Activated CD4-positive, alpha-beta memory T cell treated with anti-CD3 and anti-CD28 coated beads, Interleukin-2, amount 10 ng/mL, durations not matched to agents 7 days and 5 days (primary cell): Measurements from ENCODE around the gene EIF4EBP2. TPM values are rescaled to one million over a fixed set of nuclear protein-coding genes. Genes with fewer than 3 reads are reported as not detected.
A peak's percentile ranks its signal among the peaks of the same experiment; 100 is the strongest.

Experiments
- CTCF ChIA-PET: fragments of 350-600 bp; sonication (Branson Sonifier 250); formaldehyde crosslinking; loops from one replicate; lab custom pipeline; 2021; ENCODE audit warnings: antibody characterized with exemption, inconsistent platforms; lab: Charles Lee
- POLR2A ChIA-PET: fragments of 350-600 bp; sonication (Branson Sonifier 250); formaldehyde crosslinking; loops from one replicate; lab custom pipeline; 2021; ENCODE audit warnings: antibody characterized with exemption; lab: Charles Lee
- DNase-seq: peaks from one replicate; pipeline ENCODE4 v3.0.0-alpha.2; 2020
- H3K27ac Mint-ChIP-seq: one replicate; pipeline ENCODE4 v1.8.0; 2021; ENCODE audit warnings: mild to moderate bottlenecking, mixed read lengths
- H3K27me3 Mint-ChIP-seq: one replicate; pipeline ENCODE4 v1.8.0; 2021; ENCODE audit warnings: mixed read lengths
- H3K36me3 Mint-ChIP-seq: one replicate; pipeline ENCODE4 v1.8.0; 2021; ENCODE audit warnings: low read depth, mixed read lengths
- H3K4me1 Mint-ChIP-seq: one replicate; pipeline ENCODE4 v1.8.0; 2021; ENCODE audit warnings: mixed read lengths
- H3K4me3 Mint-ChIP-seq: one replicate; pipeline ENCODE4 v1.8.0; 2021; ENCODE audit warnings: mild to moderate bottlenecking, mixed read lengths
- H3K9me3 Mint-ChIP-seq: one replicate; pipeline ENCODE4 v1.8.0; 2021; ENCODE audit warnings: mixed read lengths
- total RNA-seq, 2 experiments: library from RNA; stranded (reverse); gene quantifications; one replicate each; pipeline ENCODE4 v1.2.3, GENCODE V29; 2021

The EIF4EBP2 gene
- total RNA-seq, 2 experiments from 2014 or later: 52.6 to 53.8 TPM

DNA sequence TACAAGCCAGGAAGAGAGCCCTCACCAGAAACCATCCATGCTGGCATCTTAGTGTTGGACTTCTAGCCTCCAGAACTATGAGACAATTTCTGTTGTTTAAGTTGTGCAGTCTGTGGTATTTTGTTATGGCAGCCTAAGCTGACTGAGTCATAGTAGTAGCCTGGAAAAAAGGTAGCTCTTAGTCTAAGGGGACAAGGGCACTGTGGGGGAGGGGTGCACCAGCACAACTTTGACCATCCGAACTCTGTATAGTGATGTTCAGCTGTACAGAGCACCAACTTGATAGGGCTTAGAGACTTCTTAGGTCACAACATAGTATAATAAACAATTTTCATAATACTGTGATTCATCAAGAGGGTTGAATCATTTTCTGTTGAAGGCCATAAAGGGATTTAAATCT is 14.3 kb downstream of the EIF4EBP2 start:
- no peaks in the 10 kb centered on the region for H3K9me3 Mint-ChIP-seq

DNA sequence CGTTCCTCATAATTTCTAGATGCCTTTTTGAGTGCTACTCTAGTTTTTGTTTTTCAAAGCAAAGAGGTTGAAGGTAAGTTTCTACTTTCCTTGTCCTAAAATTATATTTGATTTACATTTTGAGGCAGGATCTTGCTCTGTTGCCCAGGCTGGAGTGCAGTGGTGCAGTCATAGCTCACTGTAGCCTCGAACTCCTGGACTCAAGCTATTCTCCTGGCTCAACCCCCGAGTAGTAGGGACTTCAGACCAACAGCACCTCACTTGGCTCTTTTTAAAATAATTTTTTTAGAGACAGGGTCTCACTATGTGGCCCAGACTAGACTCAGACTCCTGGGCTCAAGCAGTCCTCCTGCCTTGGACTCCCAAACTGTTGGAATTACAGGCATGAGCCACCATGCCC is 14.8 kb downstream of the EIF4EBP2 start:
- Mint-ChIP-seq H3K27ac (no peak overlapping the region), H3K36me3 (peaks cover 49% of the 10 kb centered on the region), H3K4me1 (peaks cover 29% of the 10 kb centered on the region), H3K27me3 (no peaks in the 10 kb centered on the region), H3K4me3 (no peak overlapping the region), H3K9me3 (no peaks in the 10 kb centered on the region)
- ChIA-PET CTCF (interaction anchor here (1.4 kb wide), 1 partner anchor 54 kb away, joined by 3 read pairs; no protein-coding TSS in a partner anchor), POLR2A (interaction anchor here (2.0 to 3.9 kb wide), 2 partner anchors 13 to 14 kb away, joined by 8 to 27 read pairs; partner anchors contain the start of gene EIF4EBP2)
- DNase-seq: no peak

More for the DNA sequence above, 14.3 kb downstream of the EIF4EBP2 start:
- CTCF ChIA-PET: interaction anchor here (1.4 kb wide), 1 partner anchor 54 kb away, joined by 3 read pairs; no protein-coding TSS in a partner anchor
- Mint-ChIP-seq H3K27me3 (no peaks in the 10 kb centered on the region), H3K27ac (no peak overlapping the region), H3K4me1 (peaks cover 29% of the 10 kb centered on the region), H3K4me3 (no peak overlapping the region), H3K36me3 (peaks cover 45% of the 10 kb centered on the region)
- no peak for DNase-seq
- POLR2A ChIA-PET: interaction anchor here (1.4 to 3.9 kb wide), 3 partner anchors 13 to 21 kb away, joined by 3 to 27 read pairs (median 8); partner anchors contain the start of gene EIF4EBP2

DNA sequence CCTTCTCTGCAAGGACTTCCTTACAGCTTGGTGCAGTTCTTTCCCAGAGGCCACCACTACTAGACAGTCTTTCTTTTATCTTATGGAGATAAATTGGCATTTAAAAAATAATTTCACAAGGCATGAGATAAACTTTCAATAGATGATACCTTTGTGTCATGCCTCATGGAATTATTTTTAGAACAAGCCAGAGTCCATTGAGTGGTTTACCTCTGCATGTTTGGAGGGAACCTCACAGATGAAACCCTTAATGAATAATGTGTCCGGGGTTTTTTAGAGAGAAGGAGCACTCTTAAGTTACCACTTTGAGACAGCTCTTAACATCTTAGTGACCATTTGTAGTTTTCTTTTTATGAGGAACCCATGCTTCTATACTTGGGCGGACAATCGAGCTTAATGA is 20.4 kb downstream of the EIF4EBP2 start:
- no peak for DNase-seq
- Mint-ChIP-seq H3K4me3 (no peak overlapping the region), H3K4me1 (peaks cover 8% of the 10 kb centered on the region), H3K36me3 (peaks cover 67% of the 10 kb centered on the region), H3K9me3 (no peaks in the 10 kb centered on the region), H3K27me3 (no peaks in the 10 kb centered on the region), H3K27ac (no peak overlapping the region)
- POLR2A ChIA-PET: interaction anchor here (1.3 to 1.6 kb wide), 2 partner anchors 8 to 19 kb away, joined by 3 to 6 read pairs; no protein-coding TSS in a partner anchor
- CTCF ChIA-PET: interaction anchor here (0.7 to 1.7 kb wide), 2 partner anchors 10 to 21 kb away, joined by 3 to 5 read pairs; partner anchors contain the start of gene EIF4EBP2

DNA sequence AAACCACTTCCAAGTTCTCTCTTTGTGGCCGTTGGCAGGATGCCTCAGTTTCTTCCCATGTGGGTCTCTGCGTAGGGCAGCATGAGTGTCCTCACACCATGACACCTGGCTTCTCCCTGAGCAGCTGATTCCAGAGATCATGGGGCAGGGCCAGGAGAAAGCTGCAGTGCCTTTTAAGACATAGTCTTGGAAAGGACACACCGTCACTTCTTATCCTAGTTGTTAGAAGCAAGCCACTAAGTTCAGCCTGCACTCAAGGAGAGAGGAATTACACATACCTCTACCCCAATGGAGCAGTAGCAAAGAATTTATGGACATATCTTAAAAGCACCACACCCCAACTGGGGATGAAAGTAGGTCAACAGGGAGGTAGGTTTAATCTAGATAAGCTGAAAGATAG is 21.2 kb downstream of the EIF4EBP2 start:
- no peaks in the 10 kb centered on the region for H3K27me3 Mint-ChIP-seq
- ChIA-PET POLR2A (interaction anchor here (0.9 to 1.6 kb wide), 2 partner anchors 20 to 21 kb away, joined by 3 to 6 read pairs; partner anchors contain the start of gene EIF4EBP2), CTCF (interaction anchor here (1.7 kb wide), 1 partner anchor 11 kb away, joined by 5 read pairs; no protein-coding TSS in a partner anchor)
- no peaks in the 10 kb centered on the region for H3K9me3 Mint-ChIP-seq
- no peak for DNase-seq
- H3K4me1 Mint-ChIP-seq: peaks cover 9% of the 10 kb centered on the region
- H3K4me3 Mint-ChIP-seq: no peak overlapping the region
- H3K27ac Mint-ChIP-seq: no peak overlapping the region
- H3K36me3 Mint-ChIP-seq: peaks cover 64% of the 10 kb centered on the region

DNA sequence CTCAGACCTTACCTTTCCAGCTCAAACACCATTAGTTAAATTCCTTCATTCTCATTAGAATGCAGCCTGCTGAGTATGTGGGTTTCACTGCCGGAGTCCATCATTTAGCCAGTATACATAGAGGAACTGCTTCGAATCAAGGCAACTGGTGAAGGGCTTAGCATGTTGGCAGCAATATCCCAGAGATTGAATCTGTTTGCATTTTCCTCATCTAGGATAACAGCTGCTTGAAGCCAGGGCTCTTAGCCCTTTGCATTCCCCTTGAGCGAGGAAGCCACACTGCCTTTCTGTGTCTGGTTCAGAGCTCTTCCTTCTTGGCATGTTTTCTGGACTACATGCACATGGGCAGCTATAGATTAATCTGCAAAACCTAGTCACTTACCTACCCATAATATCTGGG is 22.9 kb downstream of the EIF4EBP2 start:
- H3K36me3 Mint-ChIP-seq: peaks cover 56% of the 10 kb centered on the region
- CTCF ChIA-PET: no interaction called here
- H3K4me3 Mint-ChIP-seq: no peak overlapping the region
- H3K9me3 Mint-ChIP-seq: no peaks in the 10 kb centered on the region
- peaks cover 19% of the 10 kb centered on the region for H3K4me1 Mint-ChIP-seq
- no peak overlapping the region for H3K27ac Mint-ChIP-seq
- DNase-seq: no peak
- POLR2A ChIA-PET: interaction anchor here (3.3 kb wide), 1 partner anchor 21 kb away, joined by 19 read pairs; the partner anchor contains the start of gene EIF4EBP2
- H3K27me3 Mint-ChIP-seq: no peaks in the 10 kb centered on the region

DNA sequence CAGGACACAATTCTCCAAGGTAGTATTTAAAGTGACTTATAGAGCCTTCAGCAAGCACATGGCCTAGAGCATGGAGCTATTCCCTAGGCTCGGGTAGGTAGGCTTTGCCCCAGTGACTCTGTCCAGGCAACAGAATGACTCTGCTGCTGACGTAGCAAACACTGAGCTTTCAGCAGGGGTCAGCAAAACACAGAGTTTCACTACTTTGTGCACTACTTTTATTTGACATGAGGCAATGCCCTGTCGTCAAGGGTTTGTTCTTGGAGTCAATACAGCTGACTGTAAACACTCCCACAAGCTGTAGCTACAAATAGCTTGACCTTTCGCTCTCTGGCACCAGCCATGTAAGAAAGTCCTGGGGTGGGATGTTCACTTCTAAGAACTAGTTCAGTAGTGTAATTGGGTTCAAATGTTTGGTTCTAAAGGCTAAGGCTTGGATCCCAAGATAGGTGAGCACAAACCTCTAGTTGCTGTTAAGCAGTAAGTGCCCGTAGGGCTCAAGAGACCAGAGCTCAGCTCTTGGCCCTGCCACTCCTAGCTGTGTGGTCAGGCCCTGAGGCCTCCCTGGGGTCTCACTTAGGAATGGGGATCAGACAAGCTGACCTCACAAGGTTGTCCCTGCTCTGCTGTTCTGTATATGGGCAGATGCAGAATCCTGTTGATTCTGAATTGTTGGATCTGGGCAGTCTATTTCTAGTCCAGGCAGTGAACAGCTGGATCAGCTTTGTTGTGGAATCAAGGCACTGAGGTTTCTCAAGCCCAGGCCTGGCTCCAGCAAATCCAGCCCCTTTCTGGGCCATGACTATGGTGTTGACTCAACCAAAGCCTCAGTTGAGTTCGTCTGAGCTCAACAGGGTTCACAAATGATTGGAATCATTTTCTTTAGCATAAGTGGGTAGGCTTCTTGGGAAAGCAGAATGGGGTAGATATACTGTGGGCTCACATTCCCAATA is 26.8 kb downstream of the EIF4EBP2 start:
- H3K27me3 Mint-ChIP-seq: no peaks in the 10 kb centered on the region
- CTCF ChIA-PET: interaction anchor here (1.0 to 5.6 kb wide), 9 partner anchors 10 to 110 kb away, joined by 3 to 39 read pairs (median 5); partner anchors contain the start of genes EIF4EBP2 and NODAL
- H3K9me3 Mint-ChIP-seq: no peaks in the 10 kb centered on the region
- peaks cover 39% of the 10 kb centered on the region for H3K4me1 Mint-ChIP-seq
- POLR2A ChIA-PET: interaction anchor here (1.1 to 4.0 kb wide), 5 partner anchors 13 to 49 kb away, joined by 3 to 52 read pairs (median 8); partner anchors contain the start of gene EIF4EBP2
- H3K27ac Mint-ChIP-seq: no peak overlapping the region
- peaks cover 30% of the 10 kb centered on the region for H3K36me3 Mint-ChIP-seq
- no peak for DNase-seq
- no peak overlapping the region for H3K4me3 Mint-ChIP-seq

DNA sequence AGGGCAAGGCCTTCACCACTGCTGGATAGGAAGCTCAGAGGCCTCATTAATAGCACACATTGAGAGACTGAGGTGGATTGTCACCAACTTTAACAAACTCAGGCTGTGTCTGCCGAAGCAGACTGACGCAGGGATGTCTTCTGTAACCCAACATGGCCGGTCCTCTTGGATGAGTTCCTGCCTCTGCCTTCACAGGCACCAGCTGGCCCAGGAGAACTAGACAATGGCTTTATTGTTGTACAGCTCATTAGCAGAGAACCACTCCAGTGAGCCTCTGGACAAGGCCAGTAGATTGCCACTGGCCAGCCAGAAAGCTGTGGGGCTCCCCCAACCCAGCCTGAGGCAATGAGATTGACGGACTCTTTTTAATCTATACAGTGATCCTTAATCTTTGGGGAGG is 28.2 kb downstream of the EIF4EBP2 start:
- CTCF ChIA-PET: interaction anchor here (1.0 to 5.6 kb wide), 7 partner anchors 8 to 316 kb away, joined by 3 to 39 read pairs (median 8); partner anchors contain the start of genes EIF4EBP2 and TYSND1
- Mint-ChIP-seq H3K4me3 (peak overlapping the region; percentile 83), H3K27ac (peak overlapping the region; percentile 87), H3K36me3 (peaks cover 30% of the 10 kb centered on the region), H3K9me3 (no peaks in the 10 kb centered on the region), H3K27me3 (peaks cover 5% of the 10 kb centered on the region), H3K4me1 (peaks cover 39% of the 10 kb centered on the region)
- POLR2A ChIA-PET: interaction anchor here (0.9 to 4.0 kb wide), 7 partner anchors 8 to 108 kb away, joined by 3 to 52 read pairs (median 3); partner anchors contain the start of gene EIF4EBP2
- DNase-seq: no peak

DNA sequence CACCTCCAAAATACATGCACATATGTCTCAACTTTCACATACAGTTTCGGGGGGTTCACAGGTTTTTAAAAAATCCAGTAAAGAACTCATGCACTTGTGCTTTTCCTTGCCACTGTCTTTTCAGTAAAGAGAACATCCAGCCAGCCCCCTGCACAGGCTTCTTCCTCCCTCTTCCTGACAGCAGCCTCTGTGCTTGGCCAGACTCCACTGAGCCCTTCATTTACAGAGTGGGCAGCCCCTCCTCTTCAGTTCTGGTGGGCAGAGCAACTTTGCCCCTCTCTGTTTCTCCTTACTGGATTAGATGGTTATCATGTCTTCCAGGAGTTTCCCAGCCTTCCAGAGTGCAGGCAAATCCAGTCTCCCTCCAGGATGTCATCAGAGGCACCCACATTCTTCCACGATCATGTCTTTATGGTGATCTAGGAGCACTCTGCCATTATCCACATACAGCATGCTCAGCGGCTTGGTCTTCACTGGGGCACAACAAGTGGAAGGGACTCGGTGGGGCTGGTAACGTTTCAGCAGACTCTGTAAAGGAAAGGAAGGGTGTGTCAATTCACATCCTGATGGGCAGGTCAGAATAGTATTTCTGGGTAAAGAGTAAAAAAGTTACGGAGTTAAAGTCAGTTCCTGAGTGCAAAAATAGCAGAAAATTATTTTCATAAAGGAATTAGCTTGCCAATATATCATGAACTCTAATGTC is 28.8 kb downstream of the EIF4EBP2 start:
- peaks cover 39% of the 10 kb centered on the region for H3K4me1 Mint-ChIP-seq
- no peaks in the 10 kb centered on the region for H3K9me3 Mint-ChIP-seq
- H3K27ac Mint-ChIP-seq: peak overlapping the region; percentile 87
- ChIA-PET POLR2A (interaction anchor here (0.8 to 4.0 kb wide), 8 partner anchors 9 to 341 kb away, joined by 3 to 52 read pairs (median 3); partner anchors contain the start of gene EIF4EBP2), CTCF (interaction anchor here (0.9 to 5.6 kb wide), 8 partner anchors 13 to 317 kb away, joined by 3 to 39 read pairs (median 7); partner anchors contain the start of genes EIF4EBP2, PPA1 and TYSND1)
- peaks cover 27% of the 10 kb centered on the region for H3K36me3 Mint-ChIP-seq
- DNase-seq: peak; percentile 38
- H3K4me3 Mint-ChIP-seq: peak overlapping the region; percentile 83
- peaks cover 9% of the 10 kb centered on the region for H3K27me3 Mint-ChIP-seq

DNA sequence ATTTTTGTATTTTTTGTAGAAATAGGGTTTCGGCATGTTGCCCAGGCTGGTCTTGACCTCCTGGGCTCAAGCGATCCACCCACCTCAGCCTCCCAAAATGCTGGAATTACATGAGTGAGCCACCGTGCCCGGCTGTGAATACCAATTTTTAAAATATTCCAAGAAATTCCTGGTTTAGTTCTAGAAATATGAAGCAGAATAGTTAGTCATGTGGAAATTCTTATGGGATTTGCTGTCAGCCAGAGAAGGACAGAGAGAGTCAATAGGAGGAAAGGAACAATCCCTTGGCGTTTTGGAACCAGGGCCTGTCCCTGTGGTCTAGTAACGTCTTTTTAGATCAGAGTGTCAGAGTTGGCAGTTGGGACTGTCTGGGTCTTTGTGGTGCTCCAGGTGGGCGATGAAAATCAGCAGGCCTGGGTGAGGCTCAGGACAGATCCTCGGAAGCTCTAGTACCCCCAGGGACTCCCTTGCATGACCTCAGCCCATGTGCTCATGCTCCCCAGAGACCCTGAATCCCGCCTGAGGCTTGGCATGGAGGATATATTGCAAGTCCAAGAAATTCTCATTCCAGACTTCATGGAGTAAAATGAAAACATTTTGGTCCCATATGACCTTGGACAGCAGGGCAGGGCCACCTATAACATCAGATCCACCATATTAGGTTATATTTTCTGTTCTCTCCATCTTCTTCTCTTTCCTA is 29.8 kb downstream of the EIF4EBP2 start:
- H3K9me3 Mint-ChIP-seq: no peaks in the 10 kb centered on the region
- H3K27me3 Mint-ChIP-seq: peaks cover 16% of the 10 kb centered on the region
- DNase-seq: no peak
- POLR2A ChIA-PET: interaction anchor here (0.8 to 4.0 kb wide), 6 partner anchors 8 to 342 kb away, joined by 3 to 52 read pairs (median 3); partner anchors contain the start of gene EIF4EBP2
- peaks cover 24% of the 10 kb centered on the region for H3K36me3 Mint-ChIP-seq
- peak overlapping the region; percentile 87 for H3K27ac Mint-ChIP-seq
- peaks cover 39% of the 10 kb centered on the region for H3K4me1 Mint-ChIP-seq
- H3K4me3 Mint-ChIP-seq: no peak overlapping the region
- CTCF ChIA-PET: interaction anchor here (0.6 to 5.6 kb wide), 7 partner anchors 14 to 287 kb away, joined by 3 to 39 read pairs (median 6); partner anchors contain the start of genes EIF4EBP2, PPA1 and TYSND1

DNA sequence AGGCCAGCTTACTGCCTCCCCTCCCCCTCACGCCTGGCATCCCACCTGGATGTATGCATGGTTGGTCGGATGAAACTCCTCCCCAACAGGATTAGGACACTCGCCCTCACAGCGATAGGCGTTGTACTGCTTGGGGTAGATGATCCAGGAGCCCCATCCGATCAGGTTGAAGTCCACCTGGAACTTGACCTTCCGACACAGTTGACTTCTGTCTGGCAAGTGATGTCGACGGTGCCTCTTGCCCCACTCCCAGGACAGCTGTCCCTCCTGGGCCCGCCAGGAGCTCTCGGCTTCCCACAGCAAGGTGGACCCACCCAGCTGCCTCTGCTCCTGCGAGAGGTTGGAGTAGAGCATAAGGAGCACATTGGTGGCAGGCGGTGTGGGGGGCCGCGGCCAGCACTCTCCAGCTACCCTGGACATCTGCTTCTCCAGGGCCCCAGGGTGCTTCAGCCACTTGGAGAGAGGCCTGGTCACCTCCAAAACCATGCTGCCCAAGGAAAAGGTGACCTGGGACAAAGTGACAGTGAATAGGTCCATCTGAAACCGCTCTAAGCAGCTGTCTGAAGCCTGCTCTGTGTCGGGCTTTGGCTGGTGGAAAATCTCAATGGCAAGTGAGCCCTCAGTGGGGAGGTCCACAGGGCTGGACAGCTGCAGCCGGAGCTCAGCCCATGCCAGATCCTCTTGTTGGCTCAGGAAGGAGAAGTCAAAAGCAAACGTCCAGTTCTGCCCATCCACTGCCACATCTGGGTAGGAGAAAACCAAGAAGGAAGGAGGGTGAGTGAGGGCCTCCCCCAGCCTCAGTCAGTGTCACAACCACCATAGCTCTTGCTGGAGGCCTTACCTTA is 31.5 kb downstream of the EIF4EBP2 start:
- Mint-ChIP-seq H3K27ac (no peak overlapping the region), H3K4me1 (peaks cover 39% of the 10 kb centered on the region), H3K4me3 (no peak overlapping the region), H3K27me3 (peaks cover 31% of the 10 kb centered on the region), H3K36me3 (peaks cover 16% of the 10 kb centered on the region), H3K9me3 (no peaks in the 10 kb centered on the region)
- POLR2A ChIA-PET: interaction anchor here (1.5 kb wide), 1 partner anchor 30 kb away, joined by 3 read pairs; no protein-coding TSS in a partner anchor
- no peak for DNase-seq
- CTCF ChIA-PET: interaction anchor here (5.6 kb wide), 1 partner anchor 30 kb away, joined by 39 read pairs; the partner anchor contains the start of gene EIF4EBP2
